ENCODE data around the gene RC3H1.
"Not testable (repeated sequence)": the region's sequence is repeated elsewhere in the genome, so short reads cannot be mapped to it uniquely, and the experiment has no call there.

Gene RC3H1

GRCh38 chr1:174021591-174022079 is 522 bp downstream of the RC3H1 start:
- peak in 1 of 3 experiments; percentile 34 for DNase-seq (ENCODE audit: low read depth in 3 of 3)

- DNase-seq (ENCODE audit: low read depth in 3 of 3) = no peak
Observed at GRCh38 chr1:174018565-174018964, 3.6 kb downstream of the RC3H1 start.

- DNase-seq (ENCODE audit: low read depth in 3 of 3) = no peak
Observed at GRCh38 chr1:174017231-174017970, 4.8 kb downstream of the RC3H1 start.

GRCh38 chr1:174013864-174014418 is 8.2 kb downstream of the RC3H1 start:
- DNase-seq (ENCODE audit: low read depth in 3 of 3) = no peak

- no peak for DNase-seq (ENCODE audit: low read depth in 3 of 3)
Observed at GRCh38 chr1:174008979-174009378, 13.2 kb downstream of the RC3H1 start.

GRCh38 chr1:174008269-174008668 is 13.9 kb downstream of the RC3H1 start:
- DNase-seq (ENCODE audit: low read depth in 3 of 3) = no peak

- DNase-seq (ENCODE audit: low read depth in 3 of 3) = no peak
Observed at GRCh38 chr1:174007851-174008250, 14.3 kb downstream of the RC3H1 start.

GRCh38 chr1:174005032-174005431 is 17.1 kb downstream of the RC3H1 start:
- DNase-seq (ENCODE audit: low read depth in 3 of 3) = no peak

- no peak for DNase-seq (ENCODE audit: low read depth in 3 of 3)
Observed at GRCh38 chr1:174003867-174004266, 18.3 kb downstream of the RC3H1 start.

GRCh38 chr1:174001573-174001972 is 20.6 kb downstream of the RC3H1 start:
- no peak for DNase-seq (ENCODE audit: low read depth in 3 of 3)

GRCh38 chr1:174000371-174000770 is 21.8 kb downstream of the RC3H1 start:
- no peak for DNase-seq (ENCODE audit: low read depth in 3 of 3)

- no peak for DNase-seq (ENCODE audit: low read depth in 3 of 3)
Observed at GRCh38 chr1:173997791-173998190, 24.4 kb downstream of the RC3H1 start.

GRCh38 chr1:173996995-173997394 is 25.2 kb downstream of the RC3H1 start:
- DNase-seq (ENCODE audit: low read depth in 3 of 3) = no peak

- DNase-seq (ENCODE audit: low read depth in 3 of 3) = no peak
Observed at GRCh38 chr1:173995475-173995874, 26.7 kb downstream of the RC3H1 start.

GRCh38 chr1:173993948-173994347 is 28.2 kb downstream of the RC3H1 start:
- DNase-seq (ENCODE audit: low read depth in 3 of 3) = not testable (repeated sequence)

- DNase-seq (ENCODE audit: low read depth in 3 of 3) = no peak
Observed at GRCh38 chr1:173988068-173988467, 34.1 kb downstream of the RC3H1 start.

- DNase-seq (ENCODE audit: low read depth in 3 of 3) = no peak
Observed at GRCh38 chr1:173986951-173987350, 35.2 kb downstream of the RC3H1 start.

GRCh38 chr1:173970252-173970651 is 51.9 kb downstream of the RC3H1 start:
- no peak for DNase-seq (ENCODE audit: low read depth in 3 of 3)

- DNase-seq (ENCODE audit: low read depth in 3 of 3) = not testable (repeated sequence)
Observed at GRCh38 chr1:173965896-173966295, 56.3 kb downstream of the RC3H1 start.

- DNase-seq (ENCODE audit: low read depth in 3 of 3) = no peak
Observed at GRCh38 chr1:173963477-173963876, 58.7 kb downstream of the RC3H1 start.

- no peak for DNase-seq (ENCODE audit: low read depth in 3 of 3)
Observed at GRCh38 chr1:173960625-173961024, 61.5 kb downstream of the RC3H1 start.

- DNase-seq (ENCODE audit: low read depth in 3 of 3) = no peak
Observed at GRCh38 chr1:173954179-173954578, 68.0 kb downstream of the RC3H1 start.

GRCh38 chr1:173948594-173948993 is 73.6 kb downstream of the RC3H1 start:
- DNase-seq (ENCODE audit: low read depth in 3 of 3) = no peak
